Measurements from ENCODE around the gene GPC6.

The GPC6 gene

GRCh38 chr13:94243551-94243950, 1016.9 kb downstream of the GPC6 start:
- no peak for DNase-seq (ENCODE audit: low read depth in 2 of 2)

- DNase-seq (ENCODE audit: low read depth in 2 of 2): no peak
These were observed 1019.9 kb downstream of the GPC6 start for GRCh38 chr13:94246495-94246894.

- DNase-seq (ENCODE audit: low read depth in 2 of 2): no peak
These were observed 1021.3 kb downstream of the GPC6 start for GRCh38 chr13:94247890-94248289.

DNA sequence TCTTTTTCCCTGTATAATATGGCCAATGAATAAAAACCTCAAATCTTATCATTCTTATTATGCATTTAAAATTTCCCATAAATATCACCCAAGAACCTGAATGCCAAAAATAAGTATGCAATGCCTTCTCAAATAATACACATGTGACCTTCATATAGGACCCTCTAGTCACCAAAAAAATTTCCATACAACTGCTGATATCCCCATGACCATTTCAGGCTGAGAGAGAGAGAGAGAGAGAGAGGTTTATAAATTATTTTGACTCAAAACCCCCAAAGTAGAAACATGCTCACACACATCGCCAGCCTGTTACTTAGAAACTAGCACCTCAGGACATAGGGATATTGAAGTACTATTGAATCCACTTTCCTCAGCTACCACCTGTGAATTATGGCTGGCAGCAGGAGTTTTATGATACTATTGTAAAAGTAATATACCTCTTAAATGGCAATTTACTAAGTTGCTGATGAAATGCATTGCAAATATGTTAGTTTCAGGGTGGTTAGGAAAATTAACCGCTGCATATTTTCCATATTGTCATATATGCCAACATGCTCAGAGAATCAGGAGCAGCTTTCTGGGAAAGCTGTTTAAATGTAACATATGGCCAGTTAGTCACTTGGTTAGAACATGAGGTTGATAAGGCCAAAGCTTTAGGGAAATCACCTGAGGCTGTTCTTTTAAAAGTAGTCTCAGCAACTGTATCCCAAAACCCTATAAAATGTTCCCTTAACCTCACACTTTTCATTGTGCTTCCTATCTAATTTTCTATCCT, 1022.0 kb downstream of the GPC6 start:
- no peak for DNase-seq (ENCODE audit: low read depth in 2 of 2)

- no peak for DNase-seq (ENCODE audit: low read depth in 2 of 2)
These were observed 1022.9 kb downstream of the GPC6 start for GRCh38 chr13:94249512-94249911.

- DNase-seq (ENCODE audit: low read depth in 2 of 2): no peak
These were observed 1025.4 kb downstream of the GPC6 start for GRCh38 chr13:94251831-94252608.

- no peak for DNase-seq (ENCODE audit: low read depth in 2 of 2)
These were observed 1028.1 kb downstream of the GPC6 start for GRCh38 chr13:94254737-94255136.

GRCh38 chr13:94256721-94257120, 1030.1 kb downstream of the GPC6 start:
- no peak for DNase-seq (ENCODE audit: low read depth in 2 of 2)

- DNase-seq (ENCODE audit: low read depth in 2 of 2): no peak
These were observed 1033.4 kb downstream of the GPC6 start for GRCh38 chr13:94259984-94260383.

GRCh38 chr13:94261163-94261562, 1034.6 kb downstream of the GPC6 start:
- no peak for DNase-seq (ENCODE audit: low read depth in 2 of 2)

- DNase-seq (ENCODE audit: low read depth in 2 of 2): no peak
These were observed 1036.4 kb downstream of the GPC6 start for GRCh38 chr13:94263038-94263437.

DNA sequence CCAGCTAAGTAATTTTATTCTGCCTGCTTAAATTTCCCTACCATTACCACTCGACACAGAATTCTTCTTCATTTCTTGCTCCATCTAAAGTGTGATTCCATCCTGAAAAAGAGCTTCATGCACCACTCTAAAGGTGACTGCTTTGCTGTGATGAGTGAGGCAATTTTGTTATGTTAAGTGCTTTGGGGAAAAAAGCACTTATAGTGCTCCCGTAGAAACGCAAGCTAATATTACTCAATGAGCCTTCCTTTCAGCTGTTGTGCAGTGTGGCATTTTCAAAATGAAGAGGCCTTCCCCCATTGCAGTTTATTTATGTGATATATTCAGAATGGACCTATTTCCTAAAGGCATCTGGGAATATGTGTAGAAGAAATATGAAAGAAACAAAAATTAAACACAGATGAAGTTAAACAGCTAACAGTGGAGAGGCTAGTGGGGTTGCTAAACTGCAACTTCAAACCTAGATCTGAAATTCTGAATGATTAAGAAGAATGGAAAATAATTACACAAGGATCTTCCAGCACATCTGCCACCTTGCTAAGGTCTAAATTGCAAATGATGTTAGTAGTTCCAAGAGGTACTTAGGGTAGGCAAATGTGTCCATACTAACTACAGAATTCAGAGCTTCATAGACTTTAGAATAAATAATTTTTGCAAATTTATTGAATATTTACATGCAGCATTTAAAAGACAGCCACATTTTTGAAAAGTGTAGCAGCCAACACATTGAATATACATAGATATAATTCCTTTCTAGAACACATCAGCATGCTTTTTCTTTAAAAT, 1041.2 kb downstream of the GPC6 start:
- no peak for DNase-seq (ENCODE audit: low read depth in 2 of 2)

GRCh38 chr13:94268661-94269060, 1042.1 kb downstream of the GPC6 start:
- no peak for DNase-seq (ENCODE audit: low read depth in 2 of 2)

DNA sequence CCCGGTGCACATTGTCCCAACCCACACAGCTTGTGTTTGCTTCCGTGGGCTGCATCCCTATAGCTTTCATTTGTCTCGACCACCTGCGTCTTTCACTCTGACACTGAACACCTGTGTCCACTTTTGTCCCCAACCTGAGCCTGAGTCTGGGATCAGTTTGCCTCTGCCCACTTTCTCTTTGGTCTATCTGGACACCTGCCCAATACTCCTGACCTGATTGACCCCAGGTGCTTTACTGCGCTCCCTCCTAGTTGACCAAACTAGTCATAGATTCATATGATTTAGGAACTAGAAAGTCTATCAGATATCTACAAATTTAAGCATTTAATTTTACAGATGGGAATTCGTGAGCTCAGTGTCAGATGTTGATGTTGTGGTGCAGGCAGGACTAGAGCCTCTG, 1043.0 kb downstream of the GPC6 start:
- no peak for DNase-seq (ENCODE audit: low read depth in 2 of 2)

GRCh38 chr13:94270556-94270955, 1043.9 kb downstream of the GPC6 start:
- no peak for DNase-seq (ENCODE audit: low read depth in 2 of 2)

- DNase-seq (ENCODE audit: low read depth in 2 of 2): no peak
These were observed 1045.4 kb downstream of the GPC6 start for GRCh38 chr13:94272038-94272437.

DNA sequence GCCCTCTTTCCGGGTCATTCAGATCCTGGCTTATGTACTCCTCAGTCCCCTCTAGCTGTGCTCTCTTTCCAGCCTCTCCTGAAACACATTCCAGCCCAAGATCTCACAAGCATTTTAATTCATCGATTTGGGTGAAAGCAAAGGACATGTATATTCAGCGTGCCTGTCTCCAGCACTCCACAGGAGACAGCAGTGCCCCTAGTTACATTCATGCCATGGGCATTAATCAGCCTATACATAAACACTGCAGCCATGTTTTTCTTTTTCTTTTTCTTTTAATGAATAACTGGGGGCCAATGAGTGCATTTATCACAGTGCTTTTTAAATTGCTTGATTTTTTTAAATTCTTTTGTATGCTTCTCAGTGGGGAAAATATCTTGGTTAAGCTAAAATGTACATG, 1053.7 kb downstream of the GPC6 start:
- DNase-seq (ENCODE audit: low read depth in 2 of 2): no peak

DNA sequence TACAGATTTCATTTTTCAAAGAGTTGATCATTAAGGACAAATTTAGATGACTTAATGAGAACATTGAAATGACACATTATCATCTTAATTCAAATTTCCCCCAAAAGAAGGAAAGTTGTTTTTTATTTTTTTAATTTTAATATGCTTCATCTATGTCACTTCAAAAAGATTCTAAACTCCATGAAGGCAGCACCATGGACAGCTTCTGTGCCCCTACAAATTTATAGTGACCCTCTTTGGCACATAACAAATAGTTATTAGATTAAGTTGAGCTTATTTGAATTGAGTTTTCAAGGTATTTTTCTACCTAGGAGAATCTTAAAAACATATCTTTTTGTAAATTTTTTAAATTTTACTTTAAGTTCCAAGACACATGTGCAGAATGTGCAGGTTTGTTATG, 1054.2 kb downstream of the GPC6 start:
- DNase-seq (ENCODE audit: low read depth in 2 of 2): no peak

DNA sequence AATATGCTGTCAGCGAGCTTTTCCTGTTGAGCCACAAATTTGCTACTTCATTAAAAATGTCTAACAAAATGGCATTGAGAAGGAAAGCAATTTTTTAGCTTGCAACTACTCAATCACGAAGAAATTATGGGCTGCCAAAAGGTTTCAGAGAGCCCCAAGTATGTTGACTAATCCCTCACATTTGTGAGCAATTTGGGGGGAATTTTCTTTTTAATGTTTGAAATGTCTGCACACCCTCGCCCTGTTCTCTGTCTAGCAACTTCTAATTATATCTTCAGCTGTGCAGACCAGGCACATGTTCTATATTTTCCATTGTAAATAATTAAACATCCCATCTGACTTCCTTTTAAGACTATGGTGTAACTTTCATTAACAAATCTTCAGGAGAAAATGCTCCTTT, 1060.0 kb downstream of the GPC6 start:
- no peak for DNase-seq (ENCODE audit: low read depth in 2 of 2)

DNA sequence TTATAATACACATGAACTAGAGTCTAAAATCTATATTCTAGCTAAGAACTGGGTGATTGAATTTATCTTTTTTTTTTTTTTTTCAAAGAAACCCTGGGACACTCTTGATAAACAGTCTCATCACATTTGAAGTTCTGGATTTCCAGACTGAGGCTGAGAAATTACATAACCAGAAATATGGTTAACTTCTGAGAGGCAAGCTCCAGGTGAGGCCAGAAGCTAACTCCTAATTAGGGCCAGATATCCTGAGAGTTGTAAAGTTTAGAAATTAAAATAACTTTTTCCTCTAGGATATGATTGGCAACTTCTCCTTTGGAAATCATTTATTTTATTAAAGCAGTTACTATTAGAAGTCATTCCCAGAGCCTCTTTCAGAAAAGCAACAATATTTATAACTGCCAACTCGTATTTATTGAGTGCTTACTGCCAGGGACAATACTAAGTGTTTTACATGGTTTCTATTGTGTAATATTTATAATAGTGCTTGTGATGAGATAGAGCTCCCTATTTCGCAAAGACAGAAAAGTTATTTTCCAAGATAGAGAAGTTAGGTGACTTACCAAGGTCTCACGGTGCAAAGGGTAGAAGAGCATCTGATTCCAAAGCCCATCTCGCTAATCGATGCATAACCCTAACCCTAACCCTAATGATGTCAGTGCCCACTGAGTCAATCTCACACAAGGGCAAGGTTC, 1065.2 kb downstream of the GPC6 start:
- no peak for DNase-seq (ENCODE audit: low read depth in 2 of 2)

DNA sequence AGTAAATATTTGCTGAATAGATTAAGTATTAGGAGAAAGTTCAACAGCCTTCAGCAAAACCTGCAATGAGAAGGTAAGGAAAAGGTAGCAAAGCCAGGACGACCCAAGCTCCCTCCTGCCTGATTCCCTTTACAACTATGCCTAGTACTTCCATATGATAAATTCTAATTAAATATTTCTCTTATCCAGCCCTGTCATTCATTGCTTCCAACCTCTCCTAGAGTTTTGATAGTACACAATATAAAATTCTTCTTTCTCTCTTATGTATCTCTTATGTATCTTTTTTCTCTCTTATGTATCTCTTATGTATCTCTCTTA, 1065.7 kb downstream of the GPC6 start:
- DNase-seq (ENCODE audit: low read depth in 2 of 2): no peak

GRCh38 chr13:94296471-94296870, 1069.9 kb downstream of the GPC6 start:
- no peak for DNase-seq (ENCODE audit: low read depth in 2 of 2)
